GM23338 (cell line): Measurements from ENCODE around the gene AP1G1. TPM values are rescaled to one million over a fixed set of nuclear protein-coding genes. Genes with fewer than 3 reads are reported as not detected.

Experiments used
- ATAC-seq: fragments of 200-7000 bp; cut with Tn5 transposase; 3 replicates; pipeline ENCODE4 v1.9.1; 2020
- DNase-seq: peaks from one replicate; pipeline ENCODE4 v3.0.0-alpha.2; 2015; ENCODE audit warnings: low spot score
- H2AFZ ChIP-seq: fragments of 200-600 bp; sonication (generic); 2 replicates; pipeline ENCODE4 v1.8.0; 2016; ENCODE audit warnings: antibody characterized with exemption, mild to moderate bottlenecking, moderate library complexity
- H3F3A ChIP-seq: fragments of 200-600 bp; sonication (generic); replicated peaks from 2 replicates; pipeline ENCODE4 v1.8.0; 2017; ENCODE audit warnings: antibody characterized with exemption, mixed run types, low read depth
- H3K27ac ChIP-seq: fragments of 200-600 bp; sonication (generic); 2 replicates; pipeline ENCODE4 v1.6.1; 2016; ENCODE audit warnings: low read depth
- H3K27me3 ChIP-seq: fragments of 200-600 bp; sonication (generic); 2 replicates; pipeline ENCODE4 v1.8.0; 2016; ENCODE audit warnings: mild to moderate bottlenecking, mixed run types, moderate library complexity; ENCODE audit not compliant: insufficient read depth
- H3K36me3 ChIP-seq: fragments of 200-600 bp; sonication (generic); 2 replicates; pipeline ENCODE4 v1.8.0; 2016; ENCODE audit warnings: mild to moderate bottlenecking; ENCODE audit not compliant: insufficient read depth
- H3K4me1 ChIP-seq: fragments of 200-600 bp; sonication (generic); 2 replicates; pipeline ENCODE4 v1.8.0; 2016; ENCODE audit warnings: mild to moderate bottlenecking, moderate library complexity; ENCODE audit not compliant: insufficient read depth
- H3K4me2 ChIP-seq: fragments of 200-600 bp; sonication (generic); 2 replicates; pipeline ENCODE4 v1.7.1; 2017; ENCODE audit warnings: mixed run types
- H3K4me3 ChIP-seq: fragments of 200-600 bp; sonication (generic); 2 replicates; pipeline ENCODE4 v1.6.1; 2016; ENCODE audit warnings: mixed run types
- H3K79me2 ChIP-seq: fragments of 200-600 bp; sonication (generic); replicated peaks from 2 replicates; pipeline ENCODE4 v1.8.0; 2017; ENCODE audit warnings: mild to moderate bottlenecking; ENCODE audit not compliant: insufficient read depth
- H3K9me2 ChIP-seq: fragments of 200-600 bp; sonication (generic); 2 replicates; pipeline ENCODE4 v1.8.0; 2017; ENCODE audit not compliant: insufficient read depth
- H4K20me1 ChIP-seq: fragments of 200-600 bp; sonication (generic); replicated peaks from 2 replicates; pipeline ENCODE4 v1.8.0; 2017; ENCODE audit warnings: mild to moderate bottlenecking; ENCODE audit not compliant: insufficient read depth
- H3K27ac Mint-ChIP-seq: 2 replicates; pipeline ENCODE4 v1.8.0; 2020; ENCODE audit warnings: inconsistent platforms, mild to moderate bottlenecking, moderate library complexity, mixed read lengths
- H3K27me3 Mint-ChIP-seq: 3 replicates; pipeline ENCODE4 v1.8.0; 2022; ENCODE audit warnings: low read depth, mild to moderate bottlenecking, moderate library complexity, mixed read lengths, inconsistent platforms; ENCODE audit not compliant: insufficient read depth, poor library complexity
- H3K36me3 Mint-ChIP-seq: 3 replicates; pipeline ENCODE4 v1.8.0; 2021; ENCODE audit warnings: low read depth, mild to moderate bottlenecking, inconsistent platforms, moderate library complexity, mixed read lengths
- H3K4me1 Mint-ChIP-seq: 3 replicates; pipeline ENCODE4 v1.8.0; 2020; ENCODE audit warnings: mild to moderate bottlenecking, inconsistent platforms, mixed read lengths
- H3K4me3 Mint-ChIP-seq: 3 replicates; pipeline ENCODE4 v1.8.0; 2021; ENCODE audit warnings: moderate library complexity, mild to moderate bottlenecking, inconsistent platforms, mixed read lengths
- H3K9me3 Mint-ChIP-seq: 3 replicates; pipeline ENCODE4 v1.8.0; 2020; ENCODE audit warnings: moderate library complexity, mild to moderate bottlenecking, inconsistent platforms, mixed read lengths
- CREB1 ChIP-seq: fragments of 250-450 bp; sonication (Bioruptor Pico); IDR thresholded peaks from 2 replicates; pipeline ENCODE4 v1.5.0; 2020; ENCODE audit warnings: low read depth, mild to moderate bottlenecking, moderate library complexity
- ETS1 ChIP-seq: IDR thresholded peaks from 2 replicates; pipeline ENCODE4 v1.6.1; 2016; ENCODE audit warnings: antibody characterized with exemption
- EZH2 ChIP-seq: fragments of 200-600 bp; sonication (generic); IDR thresholded peaks from one replicate; pipeline ENCODE4 v1.8.0; 2017; ENCODE audit warnings: antibody characterized with exemption, mild to moderate bottlenecking, low read depth; ENCODE audit not compliant: unreplicated experiment
- NANOG ChIP-seq: IDR thresholded peaks from 2 replicates; pipeline ENCODE4 v1.6.1; 2016; ENCODE audit warnings: antibody characterized with exemption, borderline replicate concordance
- POLR2AphosphoS5 ChIP-seq: IDR thresholded peaks from 2 replicates; pipeline ENCODE4 v1.6.1; 2016; ENCODE audit warnings: antibody characterized with exemption, low read depth
- STAT1 ChIP-seq: IDR thresholded peaks from one replicate; pipeline ENCODE4 v1.6.1; 2016; ENCODE audit warnings: antibody characterized with exemption; ENCODE audit not compliant: unreplicated experiment
- ZNF114 ChIP-seq: fragments of 250-450 bp; sonication (Bioruptor Pico); IDR thresholded peaks from 2 replicates; pipeline ENCODE4 v1.5.0; 2020; ENCODE audit warnings: mild to moderate bottlenecking, moderate library complexity
- ZNF331 ChIP-seq: fragments of 250-450 bp; sonication (Bioruptor Pico); IDR thresholded peaks from 2 replicates; pipeline ENCODE4 v1.5.0; 2020; ENCODE audit warnings: low read depth, mild to moderate bottlenecking, moderate library complexity
- polyA plus RNA-seq: library from polyadenylated mRNA; unstranded; fragments of >200 nt; fragmentation: Nextera tagmentation; extraction: Ambion mirVana; gene quantifications from 2 replicates; pipeline ENCODE4 v1.2.1, GENCODE V29; 2016
- total RNA-seq: library from RNA; depleted of rRNA; stranded (reverse); fragments of >200 nt; shearing (Covaris generic); gene quantifications from 2 replicates; pipeline ENCODE4 v1.2.3, GENCODE V29; 2014
- TF ChIP-seq, protein P1 (sequence below): IDR thresholded peaks from one replicate; pipeline ENCODE4 v1.6.1; 2018; ENCODE audit warnings: antibody characterized with exemption; ENCODE audit not compliant: unreplicated experiment
- TF ChIP-seq, protein P2 (sequence below): fragments of 250-450 bp; sonication (Bioruptor Pico); IDR thresholded peaks from 2 replicates; pipeline ENCODE4 v1.5.0; 2020; ENCODE audit warnings: mild to moderate bottlenecking, moderate library complexity

AP1G1 gene
- total and polyA plus RNA-seq, 2 experiments from 2014 or later, result 16.3 to 73.3 TPM

DNA sequence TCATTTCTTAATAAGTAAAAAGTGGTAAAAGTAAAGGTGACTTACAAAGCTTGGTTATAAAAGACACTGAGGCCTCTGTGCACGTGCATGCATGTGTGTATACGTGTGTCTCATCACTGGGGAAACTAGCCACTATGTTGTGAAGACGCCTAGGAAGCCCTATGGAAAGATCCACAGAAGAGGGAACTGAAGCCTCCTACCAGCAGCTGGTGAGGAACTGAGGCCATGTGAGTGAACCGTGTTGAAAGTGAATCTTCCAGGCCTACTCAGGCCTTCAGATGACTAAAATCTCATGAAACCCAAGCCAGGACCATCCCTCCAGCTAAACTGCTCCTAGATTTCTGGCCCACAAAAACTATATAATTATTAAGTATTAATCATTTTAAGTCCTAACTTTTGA lies 107.8 kb downstream of the AP1G1 start (continued):
- TF ChIP-seq, protein P1, sequence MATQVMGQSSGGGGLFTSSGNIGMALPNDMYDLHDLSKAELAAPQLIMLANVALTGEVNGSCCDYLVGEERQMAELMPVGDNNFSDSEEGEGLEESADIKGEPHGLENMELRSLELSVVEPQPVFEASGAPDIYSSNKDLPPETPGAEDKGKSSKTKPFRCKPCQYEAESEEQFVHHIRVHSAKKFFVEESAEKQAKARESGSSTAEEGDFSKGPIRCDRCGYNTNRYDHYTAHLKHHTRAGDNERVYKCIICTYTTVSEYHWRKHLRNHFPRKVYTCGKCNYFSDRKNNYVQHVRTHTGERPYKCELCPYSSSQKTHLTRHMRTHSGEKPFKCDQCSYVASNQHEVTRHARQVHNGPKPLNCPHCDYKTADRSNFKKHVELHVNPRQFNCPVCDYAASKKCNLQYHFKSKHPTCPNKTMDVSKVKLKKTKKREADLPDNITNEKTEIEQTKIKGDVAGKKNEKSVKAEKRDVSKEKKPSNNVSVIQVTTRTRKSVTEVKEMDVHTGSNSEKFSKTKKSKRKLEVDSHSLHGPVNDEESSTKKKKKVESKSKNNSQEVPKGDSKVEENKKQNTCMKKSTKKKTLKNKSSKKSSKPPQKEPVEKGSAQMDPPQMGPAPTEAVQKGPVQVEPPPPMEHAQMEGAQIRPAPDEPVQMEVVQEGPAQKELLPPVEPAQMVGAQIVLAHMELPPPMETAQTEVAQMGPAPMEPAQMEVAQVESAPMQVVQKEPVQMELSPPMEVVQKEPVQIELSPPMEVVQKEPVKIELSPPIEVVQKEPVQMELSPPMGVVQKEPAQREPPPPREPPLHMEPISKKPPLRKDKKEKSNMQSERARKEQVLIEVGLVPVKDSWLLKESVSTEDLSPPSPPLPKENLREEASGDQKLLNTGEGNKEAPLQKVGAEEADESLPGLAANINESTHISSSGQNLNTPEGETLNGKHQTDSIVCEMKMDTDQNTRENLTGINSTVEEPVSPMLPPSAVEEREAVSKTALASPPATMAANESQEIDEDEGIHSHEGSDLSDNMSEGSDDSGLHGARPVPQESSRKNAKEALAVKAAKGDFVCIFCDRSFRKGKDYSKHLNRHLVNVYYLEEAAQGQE, result no peak
- no peak for TF ChIP-seq EZH2
- no peak for TF ChIP-seq ZNF331 (CRISPR knock-in tag)
- TF ChIP-seq CREB1 (CRISPR knock-in tag), result no peak

GRCh38 chr16:71698491-71698890 lies 110.1 kb downstream of the AP1G1 start:
- ATAC-seq, result no peak
- Histone ChIP-seq H3F3A (no peaks in the 10 kb centered on the region), H4K20me1 (peaks cover 14% of the 10 kb centered on the region; the same call in 1 of the 2 replicates), H3K9me2 (no peaks in the 10 kb centered on the region), H3K27me3 (no peaks in the 10 kb centered on the region), H3K4me3 (no peak overlapping the region), H2AFZ (no peak overlapping the region), H3K79me2 (peaks cover 31% of the 10 kb centered on the region), H3K27ac (no peak overlapping the region), H3K4me2 (no peak overlapping the region), H3K4me1 (no peaks in the 10 kb centered on the region), H3K36me3 (peaks cover 3% of the 10 kb centered on the region; the same call in 1 of the 2 replicates)
- Mint-ChIP-seq H3K4me1 (no peaks in the 10 kb centered on the region), H3K9me3 (no peaks in the 10 kb centered on the region), H3K27me3 (peaks cover 2% of the 10 kb centered on the region), H3K4me3 (no peak overlapping the region), H3K27ac (no peak overlapping the region), H3K36me3 (peaks cover 20% of the 10 kb centered on the region)
- no peak for DNase-seq
- TF ChIP-seq ETS1, result no peak
- no peak for TF ChIP-seq POLR2AphosphoS5
- TF ChIP-seq CREB1 (CRISPR knock-in tag), result no peak
- TF ChIP-seq, protein P1, result no peak
- no peak for TF ChIP-seq NANOG
- TF ChIP-seq ZNF114 (CRISPR knock-in tag), result no peak
- TF ChIP-seq, protein P2, sequence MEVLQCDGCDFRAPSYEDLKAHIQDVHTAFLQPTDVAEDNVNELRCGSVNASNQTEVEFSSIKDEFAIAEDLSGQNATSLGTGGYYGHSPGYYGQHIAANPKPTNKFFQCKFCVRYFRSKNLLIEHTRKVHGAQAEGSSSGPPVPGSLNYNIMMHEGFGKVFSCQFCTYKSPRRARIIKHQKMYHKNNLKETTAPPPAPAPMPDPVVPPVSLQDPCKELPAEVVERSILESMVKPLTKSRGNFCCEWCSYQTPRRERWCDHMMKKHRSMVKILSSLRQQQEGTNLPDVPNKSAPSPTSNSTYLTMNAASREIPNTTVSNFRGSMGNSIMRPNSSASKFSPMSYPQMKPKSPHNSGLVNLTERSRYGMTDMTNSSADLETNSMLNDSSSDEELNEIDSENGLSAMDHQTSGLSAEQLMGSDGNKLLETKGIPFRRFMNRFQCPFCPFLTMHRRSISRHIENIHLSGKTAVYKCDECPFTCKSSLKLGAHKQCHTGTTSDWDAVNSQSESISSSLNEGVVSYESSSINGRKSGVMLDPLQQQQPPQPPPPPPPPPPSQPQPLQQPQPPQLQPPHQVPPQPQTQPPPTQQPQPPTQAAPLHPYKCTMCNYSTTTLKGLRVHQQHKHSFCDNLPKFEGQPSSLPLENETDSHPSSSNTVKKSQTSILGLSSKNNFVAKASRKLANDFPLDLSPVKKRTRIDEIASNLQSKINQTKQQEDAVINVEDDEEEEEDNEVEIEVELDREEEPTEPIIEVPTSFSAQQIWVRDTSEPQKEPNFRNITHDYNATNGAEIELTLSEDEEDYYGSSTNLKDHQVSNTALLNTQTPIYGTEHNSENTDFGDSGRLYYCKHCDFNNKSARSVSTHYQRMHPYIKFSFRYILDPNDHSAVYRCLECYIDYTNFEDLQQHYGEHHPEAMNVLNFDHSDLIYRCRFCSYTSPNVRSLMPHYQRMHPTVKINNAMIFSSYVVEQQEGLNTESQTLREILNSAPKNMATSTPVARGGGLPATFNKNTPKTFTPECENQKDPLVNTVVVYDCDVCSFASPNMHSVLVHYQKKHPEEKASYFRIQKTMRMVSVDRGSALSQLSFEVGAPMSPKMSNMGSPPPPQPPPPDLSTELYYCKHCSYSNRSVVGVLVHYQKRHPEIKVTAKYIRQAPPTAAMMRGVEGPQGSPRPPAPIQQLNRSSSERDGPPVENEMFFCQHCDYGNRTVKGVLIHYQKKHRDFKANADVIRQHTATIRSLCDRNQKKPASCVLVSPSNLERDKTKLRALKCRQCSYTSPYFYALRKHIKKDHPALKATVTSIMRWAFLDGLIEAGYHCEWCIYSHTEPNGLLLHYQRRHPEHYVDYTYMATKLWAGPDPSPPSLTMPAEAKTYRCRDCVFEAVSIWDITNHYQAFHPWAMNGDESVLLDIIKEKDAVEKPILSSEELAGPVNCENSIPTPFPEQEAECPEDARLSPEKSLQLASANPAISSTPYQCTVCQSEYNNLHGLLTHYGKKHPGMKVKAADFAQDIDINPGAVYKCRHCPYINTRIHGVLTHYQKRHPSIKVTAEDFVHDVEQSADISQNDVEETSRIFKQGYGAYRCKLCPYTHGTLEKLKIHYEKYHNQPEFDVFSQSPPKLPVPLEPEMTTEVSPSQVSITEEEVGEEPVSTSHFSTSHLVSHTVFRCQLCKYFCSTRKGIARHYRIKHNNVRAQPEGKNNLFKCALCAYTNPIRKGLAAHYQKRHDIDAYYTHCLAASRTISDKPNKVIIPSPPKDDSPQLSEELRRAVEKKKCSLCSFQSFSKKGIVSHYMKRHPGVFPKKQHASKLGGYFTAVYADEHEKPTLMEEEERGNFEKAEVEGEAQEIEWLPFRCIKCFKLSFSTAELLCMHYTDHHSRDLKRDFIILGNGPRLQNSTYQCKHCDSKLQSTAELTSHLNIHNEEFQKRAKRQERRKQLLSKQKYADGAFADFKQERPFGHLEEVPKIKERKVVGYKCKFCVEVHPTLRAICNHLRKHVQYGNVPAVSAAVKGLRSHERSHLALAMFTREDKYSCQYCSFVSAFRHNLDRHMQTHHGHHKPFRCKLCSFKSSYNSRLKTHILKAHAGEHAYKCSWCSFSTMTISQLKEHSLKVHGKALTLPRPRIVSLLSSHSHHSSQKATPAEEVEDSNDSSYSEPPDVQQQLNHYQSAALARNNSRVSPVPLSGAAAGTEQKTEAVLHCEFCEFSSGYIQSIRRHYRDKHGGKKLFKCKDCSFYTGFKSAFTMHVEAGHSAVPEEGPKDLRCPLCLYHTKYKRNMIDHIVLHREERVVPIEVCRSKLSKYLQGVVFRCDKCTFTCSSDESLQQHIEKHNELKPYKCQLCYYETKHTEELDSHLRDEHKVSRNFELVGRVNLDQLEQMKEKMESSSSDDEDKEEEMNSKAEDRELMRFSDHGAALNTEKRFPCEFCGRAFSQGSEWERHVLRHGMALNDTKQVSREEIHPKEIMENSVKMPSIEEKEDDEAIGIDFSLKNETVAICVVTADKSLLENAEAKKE, result no peak
- no peak for TF ChIP-seq EZH2
- TF ChIP-seq STAT1, result no peak
- no peak for TF ChIP-seq ZNF331 (CRISPR knock-in tag)
